Right lobe of liver (tissue), 6 donors: ENCODE measurements around the gene SCYL1. TPM values are rescaled to one million over a fixed set of nuclear protein-coding genes. Genes with fewer than 3 reads are reported as not detected.

ENCODE experiments used
- ATAC-seq, 4 donors: fragments of 200-7000 bp; cut with Tn5 transposase; one replicate each; pipeline ENCODE4 v1.9.1; 2020; ENCODE audit warnings: mild to moderate bottlenecking in 4 of 4, moderate library complexity in 4 of 4
- DNase-seq, 3 donors: peaks; one replicate each; pipeline ENCODE4 v3.0.0-alpha.2; 2020
- H3K27ac ChIP-seq, 3 donors: fragments of 200-600 bp; one replicate each; pipeline ENCODE4 v1.8.0; 2022
- H3K27me3 ChIP-seq, 2 donors: fragments of 200-600 bp; one replicate each; pipeline ENCODE4 v1.8.0; 2022
- H3K36me3 ChIP-seq, 4 donors: fragments of 200-600 bp; sonication (generic) in 1 of 4; one replicate each; pipeline versions ENCODE4 v1.5.1 to v1.8.0; 2017 to 2022; ENCODE audit warnings: control low read depth in 1 of 4
- H3K4me1 ChIP-seq, 4 donors: fragments of 200-600 bp; sonication (generic) in 1 of 4; one replicate each; pipeline versions ENCODE4 v1.5.1 to v1.8.0; 2017 to 2022; ENCODE audit warnings: control low read depth in 1 of 4
- H3K4me3 ChIP-seq, 3 donors: fragments of 200-600 bp; one replicate each; pipeline ENCODE4 v1.8.0; 2022
- H3K9me3 ChIP-seq, 4 donors: fragments of 200-600 bp; sonication (generic) in 1 of 4; one replicate each; pipeline versions ENCODE4 v1.5.1 to v1.8.0; 2017 to 2022; ENCODE audit warnings: control low read depth in 1 of 4
- CTCF ChIP-seq, 4 donors: fragments of 200-600 bp in 3 of 4; fragments of 450-650 bp in 1 of 4; IDR thresholded peaks; one replicate each; pipeline versions ENCODE4 v1.5.1 to v1.8.0; 2016 to 2022; ENCODE audit warnings: antibody characterized with exemption in 4 of 4, mild to moderate bottlenecking in 2 of 4
- POLR2A ChIP-seq: fragments of 450-650 bp; IDR thresholded peaks from one replicate; pipeline ENCODE4 v1.6.1; 2017; ENCODE audit warnings: antibody characterized with exemption, mild to moderate bottlenecking
- WGBS: methylation state at CpG from one replicate; pipeline ENCODE4 v1.1.6; 2018; ENCODE audit warnings: low coverage, low lambda C conversion rate; ENCODE audit not compliant: insufficient coverage; ENCODE audit errors: missing lambda C conversion rate; 5-methylcytosine and 5-hydroxymethylcytosine counted together
- intact Hi-C, 2 donors: fragments of 100-400 bp; cut with DNase I; formaldehyde crosslinking; loops; one replicate each; pipeline versions ENCODE4 v1.11.2 to v1.14.1; 2022
- total RNA-seq, 6 experiments: library from RNA; depleted of rRNA in 2 of 6; stranded (reverse); fragments of >200 nt in 2 of 6; fragmentation: NEBNext Ultra II Directional in 3 of 6; extraction: Animal tissue kit (Norgen Biotek cat#: 25700) in 3 of 6; gene quantifications; one replicate each; pipeline versions ENCODE4 v1.1.0 to v1.2.4, GENCODE V29; 2016 to 2023
- donor health status: DM: no; HTN: yes; CAD: no.
- donor health status: DM: no; HTN: no; CAD: no.
- donor health status: DM: no; HTN: no; CAD: no.
- donor health status: DM: no; HTN: yes; CAD: no.
- donor health status: DM: no; HTN: yes; CAD: no.

The SCYL1 gene
- total RNA-seq, 6 experiments from 2014 or later: 51.3 to 82.3 (median 57.0) TPM

GRCh38 chr11:65486570-65487466 is 38.1 kb upstream of the SCYL1 start:
- Histone ChIP-seq H3K4me1 (peaks cover 0 to 18% (median 14%) of the 10 kb centered on the region in 4 donors), H3K4me3 (no peak overlapping the region), H3K27ac (peak overlapping the region; percentile 54 to 76 (median 56)), H3K36me3 (no peaks in the 10 kb centered on the region), H3K27me3 (no peaks in the 10 kb centered on the region), H3K9me3 (no peaks in the 10 kb centered on the region)
- 85% methylated on average over 8 of the region's 10 CpGs for WGBS
- intact Hi-C loops: no loop called here
- TF ChIP-seq CTCF (IDR thresholded peaks at IDR 0.05) (no peak), POLR2A (no peak)
- DNase-seq: peak in 1 of 3 donors; percentile 33
- no peak for ATAC-seq

- WGBS: 15% methylated on average over 11 of the region's 17 CpGs
- DNase-seq: peak; percentile 94 to 96 (median 95)
Measured at GRCh38 chr11:65487467-65488272, 37.2 kb upstream of the SCYL1 start.

GRCh38 chr11:65488273-65489034 is 36.4 kb upstream of the SCYL1 start:
- Histone ChIP-seq H3K27ac (peak overlapping the region; percentile 76 to 92 (median 78)), H3K9me3 (no peaks in the 10 kb centered on the region), H3K4me3 (no peak overlapping the region), H3K4me1 (peaks cover 0 to 34% (median 26%) of the 10 kb centered on the region in 4 donors), H3K27me3 (no peaks in the 10 kb centered on the region), H3K36me3 (no peaks in the 10 kb centered on the region)
- intact Hi-C loops: no loop called here
- ATAC-seq: no peak
- DNase-seq: peak in 1 of 3 donors; percentile 53
- TF ChIP-seq CTCF (IDR thresholded peaks at IDR 0.05): no peak
- no peak for TF ChIP-seq POLR2A
- 45% methylated on average over 6 of the region's 10 CpGs for WGBS

More at GRCh38 chr11:65487467-65488272, 37.2 kb upstream of the SCYL1 start:
- intact Hi-C loops: no loop called here
- H3K36me3 ChIP-seq: no peaks in the 10 kb centered on the region
- ATAC-seq: peak; percentile 81 to 91 (median 86)
- TF ChIP-seq CTCF (IDR thresholded peaks at IDR 0.05): no peak
- TF ChIP-seq POLR2A: no peak
- H3K9me3 ChIP-seq: no peaks in the 10 kb centered on the region
- peaks cover 0 to 26% (median 20%) of the 10 kb centered on the region in 4 donors for H3K4me1 ChIP-seq
- peak overlapping the region; percentile 76 to 92 (median 78) for H3K27ac ChIP-seq
- no peak overlapping the region for H3K4me3 ChIP-seq
- no peaks in the 10 kb centered on the region for H3K27me3 ChIP-seq

- Histone ChIP-seq H3K4me3 (no peak overlapping the region), H3K9me3 (no peaks in the 10 kb centered on the region), H3K4me1 (peaks cover 0 to 41% (median 31%) of the 10 kb centered on the region in 4 donors), H3K27me3 (no peaks in the 10 kb centered on the region), H3K36me3 (no peaks in the 10 kb centered on the region), H3K27ac (peak overlapping the region in 2 of 3 donors; percentile 94 to 100)
- 80% methylated on average over 1 of the region's 10 CpGs for WGBS
- no peak for TF ChIP-seq CTCF (IDR thresholded peaks at IDR 0.05)
- no peak for TF ChIP-seq POLR2A
- peak in 2 of 3 donors; percentile 57 to 62 for DNase-seq
- no peak for ATAC-seq
- intact Hi-C loops: no loop called here
Measured at GRCh38 chr11:65489035-65489705, 35.7 kb upstream of the SCYL1 start.
